Measurements from ENCODE around the gene SYNC. TPM values are rescaled to one million over a fixed set of nuclear protein-coding genes. Genes with fewer than 3 reads are reported as not detected.

Gene SYNC
- total and polyA plus RNA-seq, 2 of the 8 experiments (the other 6 are each of a cell fraction or from before 2014, with no cell fraction given) = 0.06 to 0.17 TPM

- H4K20me1 ChIP-seq (replicated peaks in 1 of 2; ENCODE audit: control insufficient read depth in 1 of 2, insufficient read depth in 2 of 2, low read length in 2 of 2) = no peaks in the 10 kb centered on the region
- peak overlapping the region; percentile 1 for H3K56ac ChIP-seq (replicated peaks; ENCODE audit: insufficient read length, low read depth, low read length)
- TF ChIP-seq CTCF (IDR thresholded peaks at IDR 0.05; ENCODE audit: control extremely low read depth in 1 of 3, insufficient read depth in 1 of 3, low read depth in 1 of 3, low read length in 3 of 3) (peak; percentile 16 to 38 (median 20)), TAF7 (optimal IDR thresholded peaks at IDR 0.05; ENCODE audit: borderline replicate concordance, low read depth, low read length) (no peak), KDM4A (IDR thresholded peaks at IDR 0.05; ENCODE audit: low read depth, low read length, severe bottlenecking) (peak; percentile 42), CTBP2 (IDR thresholded peaks at IDR 0.05; ENCODE audit: borderline replicate concordance, insufficient read depth, insufficient read length, low read length) (peak; percentile 22)
- FAIRE-seq (no peak), DNase-seq (ENCODE audit: low read depth in 1 of 2, low spot score in 2 of 2) (peak in 1 of 2 experiments; percentile 71)
- H3K4ac ChIP-seq (replicated peaks; ENCODE audit: insufficient read length, low read depth, low read length) = peak overlapping the region; percentile 32
- H2AFZ ChIP-seq (ENCODE audit: low read length) = no peak overlapping the region
- H2BK20ac ChIP-seq (ENCODE audit: low read length) = no peak overlapping the region
- peak overlapping the region; percentile 74 to 93 for H3K4me2 ChIP-seq (ENCODE audit: insufficient read depth in 1 of 2, low read depth in 2 of 2, low read length in 2 of 2)
- H2BK12ac ChIP-seq (ENCODE audit: low read depth, low read length) = no peak overlapping the region
- ChIA-PET CTCF (ENCODE audit: partially characterized antibody) (interaction anchor here (0.9 to 2.2 kb wide), 10 partner anchors 10 to 32 kb away, joined by 3 to 15 read pairs (median 6); no protein-coding TSS in a partner anchor), POLR2A (ENCODE audit: partially characterized antibody) (interaction anchor here (0.8 to 7.0 kb wide), 11 partner anchors 8 to 75 kb away, joined by 3 to 87 read pairs (median 5); partner anchors contain the start of genes S100PBP and YARS1)
- peak overlapping the region in 3 of 4 experiments; percentile 46 to 75 (median 70); a peak in 5 of 7 replicates for H3K9ac ChIP-seq (replicated peaks in 1 of 4; ENCODE audit: extremely low read depth in 1 of 4, low read depth in 3 of 4, low read length in 3 of 4)
- H3K79me1 ChIP-seq (ENCODE audit: low read depth, low read length) = peaks cover 5% of the 10 kb centered on the region; the same call in 1 of the 2 replicates
- no peak overlapping the region for H3K23ac ChIP-seq (ENCODE audit: insufficient read length)
- peaks cover 9 to 32% (median 28%) of the 10 kb centered on the region in 4 experiments for H3K4me1 ChIP-seq (replicated peaks in 1 of 4; ENCODE audit: control insufficient read depth in 3 of 4, insufficient read depth in 4 of 4, low read length in 3 of 4)
- H2BK15ac ChIP-seq (ENCODE audit: low read length) = no peak overlapping the region; the same call in 1 of the 2 replicates
- peak overlapping the region; percentile 98 for H3K18ac ChIP-seq (ENCODE audit: extremely low read depth, low read length)
- no peaks in the 10 kb centered on the region for H3K79me2 ChIP-seq (ENCODE audit: control insufficient read depth in 1 of 2, insufficient read depth in 2 of 2, low read length in 2 of 2)
- H2BK120ac ChIP-seq (replicated peaks; ENCODE audit: low read depth, low read length) = no peak overlapping the region
- no peaks in the 10 kb centered on the region for H3K9me3 ChIP-seq (ENCODE audit: insufficient read depth in 2 of 2, low read depth in 1 of 2, low read length in 1 of 2)
- no peak overlapping the region for H3K14ac ChIP-seq (ENCODE audit: insufficient read length)
- H2BK5ac ChIP-seq (ENCODE audit: low read depth, low read length) = peak overlapping the region; percentile 41; the same call in 1 of the 2 replicates
- peaks cover 0 to 12% (median 4%) of the 10 kb centered on the region in 4 experiments; a peak in 4 of 7 replicates for H3K27me3 ChIP-seq (replicated peaks in 1 of 4; ENCODE audit: control insufficient read depth in 3 of 4, extremely low read depth in 1 of 4, insufficient read depth in 3 of 4, low read length in 3 of 4)
- peak overlapping the region; percentile 56 to 94 (median 66) for H3K4me3 ChIP-seq (ENCODE audit: extremely low read depth in 1 of 4, insufficient read depth in 2 of 4, low read depth in 3 of 4, low read length in 4 of 4)
- H4K5ac ChIP-seq (ENCODE audit: insufficient read length, low read depth, low read length) = peak overlapping the region; percentile 32
- no peak overlapping the region for H3K27ac ChIP-seq (ENCODE audit: low read depth, low read length)
- no peak overlapping the region for H4K91ac ChIP-seq (replicated peaks; ENCODE audit: insufficient read length, low read length)
- H4K8ac ChIP-seq (ENCODE audit: extremely low read depth, insufficient read depth, low read length) = peak overlapping the region; percentile 93; the same call in 1 of the 2 replicates
- H2AK5ac ChIP-seq (ENCODE audit: low read depth, low read length) = peak overlapping the region; percentile 80; the same call in 1 of the 2 replicates
- no peaks in the 10 kb centered on the region; the same call in 1 of the 2 replicates for H3K23me2 ChIP-seq (ENCODE audit: low read depth, low read length)
- no peaks in the 10 kb centered on the region for H3K36me3 ChIP-seq (ENCODE audit: control insufficient read depth in 2 of 4, insufficient read depth in 4 of 4, low read length in 3 of 4)
- WGBS, 2 experiments (ENCODE audit: extremely low coverage in 1 of 2, insufficient coverage in 1 of 2, insufficient read length in 1 of 2, insufficient replicate concordance in 2 of 2, low coverage in 1 of 2, low lambda C conversion rate in 2 of 2, missing lambda C conversion rate in 1 of 2) = 0% methylated on average over 3 of the region's 103 CpGs; no CpG with 5 or more reads in 1 of the 2 experiments
Observed at GRCh38 chr1:32741413-32742198, 39.0 kb upstream of the SYNC start.
